ENCODE results near the gene LHPP.

Gene LHPP

GRCh38 chr10:124618470-124619073, 156.9 kb downstream of the LHPP start:
- H3K27me3 ChIP-seq (ENCODE audit: insufficient read depth, low read length, poor library complexity): no peaks in the 10 kb centered on the region
- no peaks in the 10 kb centered on the region for H3K36me3 ChIP-seq (ENCODE audit: control insufficient read depth, insufficient read depth, low read length)
- H3K4me2 ChIP-seq (ENCODE audit: low read length): no peak overlapping the region
- H3K4me3 ChIP-seq (ENCODE audit: low read length): no peak overlapping the region
- DNase-seq: no peak
- no peaks in the 10 kb centered on the region for H3K79me2 ChIP-seq (ENCODE audit: control insufficient read depth, insufficient read depth, low read length)
- H3K56ac ChIP-seq (ENCODE audit: low read length): no peak overlapping the region
- no peak overlapping the region for H2BK120ac ChIP-seq (ENCODE audit: low read depth, low read length)
- no peak overlapping the region for H3K23ac ChIP-seq (ENCODE audit: low read length)
- H3K79me1 ChIP-seq (ENCODE audit: low read length): no peaks in the 10 kb centered on the region
- no peak overlapping the region for H2BK15ac ChIP-seq (replicated peaks; ENCODE audit: low read depth)
- no peak overlapping the region for H3K9ac ChIP-seq (ENCODE audit: low read length)
- H3K27ac ChIP-seq (ENCODE audit: low read depth, low read length): no peak overlapping the region
- no peak overlapping the region for H4K5ac ChIP-seq (ENCODE audit: low read length)
- no peaks in the 10 kb centered on the region for H3K4me1 ChIP-seq (ENCODE audit: control insufficient read depth, low read depth, low read length)
- H3K18ac ChIP-seq (ENCODE audit: low read length): no peak overlapping the region
- H4K8ac ChIP-seq (ENCODE audit: low read depth, low read length): no peak overlapping the region
- no CpG with 5 or more reads among the region's 18 CpGs for WGBS (ENCODE audit: extremely low coverage, insufficient coverage, low lambda C conversion rate)
- no peak overlapping the region for H3K4ac ChIP-seq (ENCODE audit: low read depth, low read length)
- H2BK5ac ChIP-seq (ENCODE audit: low read length): no peak overlapping the region
- no peak overlapping the region for H2AK5ac ChIP-seq (ENCODE audit: low read length)

GRCh38 chr10:124619195-124619594, 157.6 kb downstream of the LHPP start:
- H3K27me3 ChIP-seq (ENCODE audit: insufficient read depth, low read length, poor library complexity): no peaks in the 10 kb centered on the region
- no peaks in the 10 kb centered on the region for H3K79me2 ChIP-seq (ENCODE audit: control insufficient read depth, insufficient read depth, low read length)
- H3K27ac ChIP-seq (ENCODE audit: low read depth, low read length): no peak overlapping the region
- H3K79me1 ChIP-seq (ENCODE audit: low read length): no peaks in the 10 kb centered on the region
- H3K56ac ChIP-seq (ENCODE audit: low read length): no peak overlapping the region
- H4K5ac ChIP-seq (ENCODE audit: low read length): no peak overlapping the region
- H2AK5ac ChIP-seq (ENCODE audit: low read length): no peak overlapping the region
- no peak overlapping the region for H3K4me2 ChIP-seq (ENCODE audit: low read length)
- no peak overlapping the region for H3K23ac ChIP-seq (ENCODE audit: low read length)
- no peak overlapping the region for H3K18ac ChIP-seq (ENCODE audit: low read length)
- no peaks in the 10 kb centered on the region for H3K4me1 ChIP-seq (ENCODE audit: control insufficient read depth, low read depth, low read length)
- DNase-seq: no peak
- no peak overlapping the region for H2BK15ac ChIP-seq (replicated peaks; ENCODE audit: low read depth)
- H3K36me3 ChIP-seq (ENCODE audit: control insufficient read depth, insufficient read depth, low read length): no peaks in the 10 kb centered on the region
- H3K4ac ChIP-seq (ENCODE audit: low read depth, low read length): no peak overlapping the region
- WGBS (ENCODE audit: extremely low coverage, insufficient coverage, low lambda C conversion rate): no CpG with 5 or more reads among the region's 9 CpGs
- H2BK120ac ChIP-seq (ENCODE audit: low read depth, low read length): no peak overlapping the region
- no peak overlapping the region for H2BK5ac ChIP-seq (ENCODE audit: low read length)
- no peak overlapping the region for H4K8ac ChIP-seq (ENCODE audit: low read depth, low read length)
- H3K4me3 ChIP-seq (ENCODE audit: low read length): no peak overlapping the region
- no peak overlapping the region for H3K9ac ChIP-seq (ENCODE audit: low read length)

- H4K8ac ChIP-seq (ENCODE audit: low read depth, low read length): no peak overlapping the region
- no peaks in the 10 kb centered on the region for H3K79me1 ChIP-seq (ENCODE audit: low read length)
- H3K56ac ChIP-seq (ENCODE audit: low read length): no peak overlapping the region
- no peak overlapping the region for H2BK5ac ChIP-seq (ENCODE audit: low read length)
- no CpG with 5 or more reads among the region's 26 CpGs for WGBS (ENCODE audit: extremely low coverage, insufficient coverage, low lambda C conversion rate)
- no peak overlapping the region for H3K23ac ChIP-seq (ENCODE audit: low read length)
- H3K4ac ChIP-seq (ENCODE audit: low read depth, low read length): no peak overlapping the region
- DNase-seq: no peak
- H3K4me2 ChIP-seq (ENCODE audit: low read length): no peak overlapping the region
- no peak overlapping the region for H4K5ac ChIP-seq (ENCODE audit: low read length)
- H2AK5ac ChIP-seq (ENCODE audit: low read length): no peak overlapping the region
- no peak overlapping the region for H3K18ac ChIP-seq (ENCODE audit: low read length)
- H3K9ac ChIP-seq (ENCODE audit: low read length): no peak overlapping the region
- no peak overlapping the region for H3K27ac ChIP-seq (ENCODE audit: low read depth, low read length)
- no peak overlapping the region for H2BK120ac ChIP-seq (ENCODE audit: low read depth, low read length)
- H3K79me2 ChIP-seq (ENCODE audit: control insufficient read depth, insufficient read depth, low read length): no peaks in the 10 kb centered on the region
- no peaks in the 10 kb centered on the region for H3K36me3 ChIP-seq (ENCODE audit: control insufficient read depth, insufficient read depth, low read length)
- H3K4me1 ChIP-seq (ENCODE audit: control insufficient read depth, low read depth, low read length): no peaks in the 10 kb centered on the region
- H3K4me3 ChIP-seq (ENCODE audit: low read length): no peak overlapping the region
- H3K27me3 ChIP-seq (ENCODE audit: insufficient read depth, low read length, poor library complexity): no peaks in the 10 kb centered on the region
- no peak overlapping the region for H2BK15ac ChIP-seq (replicated peaks; ENCODE audit: low read depth)
Measured at GRCh38 chr10:124619802-124620490, 158.3 kb downstream of the LHPP start.

GRCh38 chr10:124621637-124622036, 160.0 kb downstream of the LHPP start:
- H4K5ac ChIP-seq (ENCODE audit: low read length): no peak overlapping the region
- H3K4me1 ChIP-seq (ENCODE audit: control insufficient read depth, low read depth, low read length): no peaks in the 10 kb centered on the region
- no peak overlapping the region for H3K9ac ChIP-seq (ENCODE audit: low read length)
- H3K4me3 ChIP-seq (ENCODE audit: low read length): no peak overlapping the region
- no peak overlapping the region for H4K8ac ChIP-seq (ENCODE audit: low read depth, low read length)
- H3K79me1 ChIP-seq (ENCODE audit: low read length): no peaks in the 10 kb centered on the region
- H3K36me3 ChIP-seq (ENCODE audit: control insufficient read depth, insufficient read depth, low read length): no peaks in the 10 kb centered on the region
- H3K4me2 ChIP-seq (ENCODE audit: low read length): no peak overlapping the region
- no peak overlapping the region for H2BK120ac ChIP-seq (ENCODE audit: low read depth, low read length)
- no peak overlapping the region for H3K18ac ChIP-seq (ENCODE audit: low read length)
- H3K4ac ChIP-seq (ENCODE audit: low read depth, low read length): no peak overlapping the region
- DNase-seq: no peak
- H3K79me2 ChIP-seq (ENCODE audit: control insufficient read depth, insufficient read depth, low read length): no peaks in the 10 kb centered on the region
- no peak overlapping the region for H3K27ac ChIP-seq (ENCODE audit: low read depth, low read length)
- no peak overlapping the region for H2AK5ac ChIP-seq (ENCODE audit: low read length)
- no peak overlapping the region for H3K23ac ChIP-seq (ENCODE audit: low read length)
- no peaks in the 10 kb centered on the region for H3K27me3 ChIP-seq (ENCODE audit: insufficient read depth, low read length, poor library complexity)
- H3K56ac ChIP-seq (ENCODE audit: low read length): no peak overlapping the region
- no peak overlapping the region for H2BK5ac ChIP-seq (ENCODE audit: low read length)
- WGBS (ENCODE audit: extremely low coverage, insufficient coverage, low lambda C conversion rate): no CpG with 5 or more reads among the region's 13 CpGs
- no peak overlapping the region for H2BK15ac ChIP-seq (replicated peaks; ENCODE audit: low read depth)

- DNase-seq: no peak
- Histone ChIP-seq H3K23ac (ENCODE audit: low read length) (no peak overlapping the region), H3K79me1 (ENCODE audit: low read length) (no peaks in the 10 kb centered on the region), H2BK120ac (ENCODE audit: low read depth, low read length) (no peak overlapping the region), H3K4me2 (ENCODE audit: low read length) (no peak overlapping the region), H3K4me3 (ENCODE audit: low read length) (no peak overlapping the region), H4K8ac (ENCODE audit: low read depth, low read length) (no peak overlapping the region), H3K4me1 (ENCODE audit: control insufficient read depth, low read depth, low read length) (no peaks in the 10 kb centered on the region), H3K4ac (ENCODE audit: low read depth, low read length) (no peak overlapping the region), H3K18ac (ENCODE audit: low read length) (no peak overlapping the region), H3K79me2 (ENCODE audit: control insufficient read depth, insufficient read depth, low read length) (no peaks in the 10 kb centered on the region), H2BK15ac (replicated peaks; ENCODE audit: low read depth) (no peak overlapping the region), H3K27ac (ENCODE audit: low read depth, low read length) (no peak overlapping the region), H3K36me3 (ENCODE audit: control insufficient read depth, insufficient read depth, low read length) (no peaks in the 10 kb centered on the region), H3K9ac (ENCODE audit: low read length) (no peak overlapping the region), H2AK5ac (ENCODE audit: low read length) (no peak overlapping the region), H4K5ac (ENCODE audit: low read length) (no peak overlapping the region), H3K27me3 (ENCODE audit: insufficient read depth, low read length, poor library complexity) (no peaks in the 10 kb centered on the region), H2BK5ac (ENCODE audit: low read length) (no peak overlapping the region), H3K56ac (ENCODE audit: low read length) (no peak overlapping the region)
- WGBS (ENCODE audit: extremely low coverage, insufficient coverage, low lambda C conversion rate): no CpG with 5 or more reads among the region's 13 CpGs
Measured at GRCh38 chr10:124622158-124622557, 160.5 kb downstream of the LHPP start.

Data from mesendoderm (in vitro differentiated cells).